H1 (cell line): ENCODE measurements around the gene BEST1. TPM values are rescaled to one million over a fixed set of nuclear protein-coding genes. Genes with fewer than 3 reads are reported as not detected.
A peak's percentile ranks its signal among the peaks of the same experiment; 100 is the strongest.

Source experiments
- ASH2L ChIP-seq: fragments of 200-600, 300-600 bp; sonication (generic); IDR thresholded peaks from one replicate; pipeline ENCODE4 v1.7.1; 2017; ENCODE audit warnings: low read length
- ATF2 ChIP-seq: IDR thresholded peaks from 2 replicates; pipeline ENCODE4 v1.6.1; 2012; ENCODE audit warnings: low read length, inconsistent platforms
- CBX8 ChIP-seq: fragments of 300-800, 300-1000 bp; sonication (generic); IDR thresholded peaks from 2 replicates; pipeline ENCODE4 v1.7.1; 2016; ENCODE audit warnings: low read depth, low read length, borderline replicate concordance
- CHD2 ChIP-seq: IDR thresholded peaks from 2 replicates; pipeline ENCODE4 v1.6.1; 2012; ENCODE audit warnings: low read length, improper control_type of control experiment
- CREB1 ChIP-seq: IDR thresholded peaks from 2 replicates; pipeline ENCODE4 v1.6.1; 2012; ENCODE audit warnings: inconsistent platforms
- CTBP2 ChIP-seq: IDR thresholded peaks from 2 replicates; pipeline ENCODE4 v1.7.0; 2011; ENCODE audit warnings: borderline replicate concordance, mild to moderate bottlenecking, moderate library complexity, mixed read lengths, low read length; ENCODE audit not compliant: insufficient read depth, insufficient read length
- FOSL1 ChIP-seq: IDR thresholded peaks from 2 replicates; pipeline ENCODE4 v1.6.1; 2011; ENCODE audit warnings: mild to moderate bottlenecking, low read depth, low read length, moderate library complexity; ENCODE audit not compliant: insufficient read depth
- GABPA ChIP-seq: IDR thresholded peaks from 2 replicates; pipeline ENCODE4 v1.6.1; 2011; ENCODE audit warnings: mild to moderate bottlenecking, low read length, moderate library complexity, borderline replicate concordance; ENCODE audit not compliant: insufficient read depth
- HDAC2 ChIP-seq, 2 experiments: fragments of 300-600 bp in 1 of 2; sonication (generic) in 1 of 2; IDR thresholded peaks; 2 replicates each; pipeline ENCODE4 v1.6.1; 2011 to 2012; ENCODE audit warnings: low read depth in 2 of 2, low read length in 2 of 2, mild to moderate bottlenecking in 2 of 2, moderate library complexity in 2 of 2, borderline replicate concordance in 1 of 2, inconsistent platforms in 1 of 2
- MAFK ChIP-seq: IDR thresholded peaks from 2 replicates; pipeline ENCODE4 v1.6.1; 2012; ENCODE audit warnings: low read depth, mild to moderate bottlenecking, improper control_type of control experiment, low read length
- NRF1 ChIP-seq: IDR thresholded peaks from 2 replicates; pipeline ENCODE4 v1.6.1; 2011; ENCODE audit warnings: mild to moderate bottlenecking, low read depth, low read length, improper control_type of control experiment
- POLR2A ChIP-seq, 2 experiments: IDR thresholded peaks; 1 replicate in 1 of 2; 2 replicates in 1 of 2; pipeline ENCODE4 v1.6.1; 2011; ENCODE audit warnings: low read depth in 2 of 2, low read length in 2 of 2, mild to moderate bottlenecking in 2 of 2; ENCODE audit errors: control extremely low read depth in 1 of 2
- POLR2AphosphoS5 ChIP-seq: IDR thresholded peaks from 2 replicates; pipeline ENCODE4 v1.6.1; 2011; ENCODE audit warnings: low read depth, low read length
- RAD21 ChIP-seq, 2 experiments: IDR thresholded peaks in 1 of 2; conservative IDR thresholded peaks in 1 of 2; 2 replicates each; pipeline ENCODE4 v1.6.1; 2011; ENCODE audit warnings: low read depth in 2 of 2, low read length in 2 of 2, improper control_type of control experiment in 1 of 2, inconsistent platforms in 1 of 2, mild to moderate bottlenecking in 1 of 2, moderate library complexity in 1 of 2
- RNF2 ChIP-seq: fragments of 200-900, 300-1000 bp; sonication (generic); IDR thresholded peaks from 2 replicates; pipeline ENCODE4 v1.7.1; 2016; ENCODE audit warnings: borderline replicate concordance, low read depth, mild to moderate bottlenecking, antibody characterized with exemption, low read length; ENCODE audit not compliant: poor library complexity, severe bottlenecking; ENCODE audit errors: missing control alignments
- SAP30 ChIP-seq: fragments of 300-600 bp; sonication (generic); IDR thresholded peaks from 2 replicates; pipeline ENCODE4 v1.7.1; 2012; ENCODE audit warnings: low read length, moderate library complexity, mild to moderate bottlenecking, inconsistent platforms; ENCODE audit not compliant: insufficient read depth, insufficient replicate concordance
- SIN3A ChIP-seq, 2 experiments: IDR thresholded peaks in 1 of 2; conservative IDR thresholded peaks in 1 of 2; 2 replicates each; pipeline ENCODE4 v1.6.1; 2011 to 2012; ENCODE audit warnings: low read length in 2 of 2, improper control_type of control experiment in 1 of 2, low read depth in 1 of 2, mild to moderate bottlenecking in 1 of 2
- SP4 ChIP-seq: IDR thresholded peaks from 2 replicates; pipeline ENCODE4 v1.6.1; 2012; ENCODE audit warnings: low read length, inconsistent platforms
- SRF ChIP-seq: IDR thresholded peaks from 2 replicates; pipeline ENCODE4 v1.6.1; 2011; ENCODE audit warnings: mild to moderate bottlenecking, low read depth, low read length, moderate library complexity
- TAF7 ChIP-seq: optimal IDR thresholded peaks from 2 replicates; pipeline ENCODE3; 2011; ENCODE audit warnings: low read depth, mild to moderate bottlenecking, inconsistent platforms, low read length, moderate library complexity, borderline replicate concordance
- TBP ChIP-seq: IDR thresholded peaks from 2 replicates; pipeline ENCODE4 v1.6.1; 2011; ENCODE audit warnings: low read depth, low read length, improper control_type of control experiment
- TCF12 ChIP-seq: IDR thresholded peaks from 2 replicates; pipeline ENCODE4 v1.6.1; 2011; ENCODE audit warnings: low read depth, mild to moderate bottlenecking, low read length
- YY1 ChIP-seq: IDR thresholded peaks from 2 replicates; pipeline ENCODE4 v1.6.1; 2011; ENCODE audit warnings: low read depth, mild to moderate bottlenecking, low read length
- polyA plus RNA-seq, 7 experiments: library from polyadenylated mRNA; depleted of rRNA in 3 of 7; stranded (reverse) in 5 of 7; unstranded in 2 of 7; fragments of >200 nt in 5 of 7; fragments of 200-250 nt in 2 of 7; gene quantifications; 1 replicate in 5 of 7; 2 replicates in 1 of 7; 4 replicates in 1 of 7; pipeline versions ENCODE4 v1.2.1 to v1.2.3, GENCODE V29; 2011 to 2013; ENCODE audit warnings: missing spikeins in 2 of 7, mixed read lengths in 2 of 7
- total RNA-seq: library from RNA; stranded (reverse); fragmentation: NEBNext Ultra II Directional; extraction: Animal tissue kit (Norgen Biotek cat#: 25700); gene quantifications from 2 replicates; pipeline ENCODE4 v1.2.1, GENCODE V29; 2021

The BEST1 gene
- total and polyA plus RNA-seq, 2 of the 8 experiments (the other 6 are each of a cell fraction or from before 2014, with no cell fraction given) = 0.22 to 0.62 TPM

GRCh38 chr11:61954851-61955421 lies 4.8 kb downstream of the BEST1 start (continued):
- TF ChIP-seq TBP (no peak), TAF7 (peak; percentile 25), RNF2 (no peak), NRF1 (no peak), HDAC2 (IDR thresholded peaks at IDR 0.05; ENCODE audit: borderline replicate concordance in 1 of 2, low read depth in 2 of 2, low read length in 2 of 2) (no peak), POLR2AphosphoS5 (no peak), SAP30 (no peak), CTBP2 (no peak), MAFK (no peak), YY1 (no peak), POLR2A (IDR thresholded peaks at IDR 0.05; ENCODE audit: control extremely low read depth in 1 of 2, low read depth in 2 of 2, low read length in 2 of 2) (no peak; a peak in 1 of 3 replicates), RAD21 (IDR thresholded peaks at IDR 0.05 in 1 of 2, conservative IDR thresholded peaks at IDR 0.05 in 1 of 2; ENCODE audit: low read depth in 2 of 2, low read length in 2 of 2) (peak in 1 of 2 experiments; percentile 35; a peak in 1 of 4 replicates), CBX8 (no peak), CHD2 (no peak), FOSL1 (no peak), CREB1 (no peak), GABPA (no peak), SP4 (no peak), ASH2L (no peak), SRF (no peak), ATF2 (no peak), SIN3A (conservative IDR thresholded peaks at IDR 0.05 in 1 of 2, IDR thresholded peaks at IDR 0.05 in 1 of 2; ENCODE audit: low read depth in 1 of 2, low read length in 2 of 2) (no peak), TCF12 (no peak)
